ENCODE results near the gene ZNF292. TPM values are rescaled to one million over a fixed set of nuclear protein-coding genes. Genes with fewer than 3 reads are reported as not detected.

ZNF292 gene
- total RNA-seq, 1 donor from 2014 or later: 28.2 TPM

DNA sequence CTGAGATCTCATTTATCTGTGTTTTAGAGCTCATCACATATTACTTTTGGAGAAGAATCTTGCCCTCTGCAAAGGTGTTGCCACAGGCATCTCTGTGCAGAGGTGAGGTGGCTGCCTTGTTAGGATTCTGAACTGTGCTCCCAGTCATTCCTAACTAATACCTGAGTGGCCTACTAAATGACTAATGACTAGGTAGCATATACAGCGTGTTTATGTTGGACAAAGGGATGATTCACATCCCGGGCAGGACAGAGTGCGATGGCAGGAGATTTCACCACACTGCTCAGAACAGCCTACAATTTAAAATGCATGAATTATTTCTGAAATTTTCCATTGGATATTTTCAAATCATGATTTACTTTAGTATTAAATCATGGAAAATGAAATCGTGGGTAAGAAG is 37.3 kb upstream of the ZNF292 start:
- TF ChIP-seq, protein P1, sequence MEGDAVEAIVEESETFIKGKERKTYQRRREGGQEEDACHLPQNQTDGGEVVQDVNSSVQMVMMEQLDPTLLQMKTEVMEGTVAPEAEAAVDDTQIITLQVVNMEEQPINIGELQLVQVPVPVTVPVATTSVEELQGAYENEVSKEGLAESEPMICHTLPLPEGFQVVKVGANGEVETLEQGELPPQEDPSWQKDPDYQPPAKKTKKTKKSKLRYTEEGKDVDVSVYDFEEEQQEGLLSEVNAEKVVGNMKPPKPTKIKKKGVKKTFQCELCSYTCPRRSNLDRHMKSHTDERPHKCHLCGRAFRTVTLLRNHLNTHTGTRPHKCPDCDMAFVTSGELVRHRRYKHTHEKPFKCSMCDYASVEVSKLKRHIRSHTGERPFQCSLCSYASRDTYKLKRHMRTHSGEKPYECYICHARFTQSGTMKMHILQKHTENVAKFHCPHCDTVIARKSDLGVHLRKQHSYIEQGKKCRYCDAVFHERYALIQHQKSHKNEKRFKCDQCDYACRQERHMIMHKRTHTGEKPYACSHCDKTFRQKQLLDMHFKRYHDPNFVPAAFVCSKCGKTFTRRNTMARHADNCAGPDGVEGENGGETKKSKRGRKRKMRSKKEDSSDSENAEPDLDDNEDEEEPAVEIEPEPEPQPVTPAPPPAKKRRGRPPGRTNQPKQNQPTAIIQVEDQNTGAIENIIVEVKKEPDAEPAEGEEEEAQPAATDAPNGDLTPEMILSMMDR (IDR thresholded peaks at IDR 0.05; ENCODE audit: borderline replicate concordance): no peak
- Histone ChIP-seq H3K4me1 (no peaks in the 10 kb centered on the region), H3K9me3 (replicated peaks) (no peaks in the 10 kb centered on the region), H3K27ac (replicated peaks) (no peak overlapping the region), H3K27me3 (ENCODE audit: low read depth) (peaks cover 14% of the 10 kb centered on the region), H3K4me3 (no peak overlapping the region), H3K36me3 (no peaks in the 10 kb centered on the region)
- DNase-seq: no peak
- intact Hi-C loops (cut with micrococcal nuclease): no loop called here

DNA sequence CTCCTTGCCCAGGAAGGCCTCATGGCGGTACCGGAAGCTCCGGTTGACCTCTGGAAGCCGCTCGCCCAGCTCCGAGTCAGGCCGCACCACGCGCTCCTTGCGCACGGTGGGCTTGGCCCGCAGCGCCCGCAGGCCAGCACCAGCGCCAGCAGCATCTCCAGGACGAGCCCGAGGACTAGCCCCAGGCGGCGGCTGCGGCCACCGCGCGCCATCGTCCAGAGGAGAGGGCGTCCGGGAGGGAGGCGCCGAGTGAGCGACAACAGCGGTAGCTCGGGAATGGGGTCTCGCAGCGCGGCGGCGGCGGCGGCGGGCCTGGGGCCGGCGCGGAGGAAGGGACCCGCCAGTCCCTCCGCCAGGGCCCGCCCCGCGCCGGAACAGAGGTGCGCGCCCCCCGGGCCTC is 32.9 kb upstream of the ZNF292 start:
- H3K4me3 ChIP-seq: peak overlapping the region; percentile 48
- no peaks in the 10 kb centered on the region for H3K9me3 ChIP-seq (replicated peaks)
- intact Hi-C loops (cut with micrococcal nuclease): no loop called here
- H3K36me3 ChIP-seq: no peaks in the 10 kb centered on the region
- TF ChIP-seq, protein P1 (IDR thresholded peaks at IDR 0.05; ENCODE audit: borderline replicate concordance): no peak
- H3K4me1 ChIP-seq: no peaks in the 10 kb centered on the region
- H3K27ac ChIP-seq (replicated peaks): no peak overlapping the region
- no peak for DNase-seq
- peaks cover 26% of the 10 kb centered on the region for H3K27me3 ChIP-seq (ENCODE audit: low read depth)

DNA sequence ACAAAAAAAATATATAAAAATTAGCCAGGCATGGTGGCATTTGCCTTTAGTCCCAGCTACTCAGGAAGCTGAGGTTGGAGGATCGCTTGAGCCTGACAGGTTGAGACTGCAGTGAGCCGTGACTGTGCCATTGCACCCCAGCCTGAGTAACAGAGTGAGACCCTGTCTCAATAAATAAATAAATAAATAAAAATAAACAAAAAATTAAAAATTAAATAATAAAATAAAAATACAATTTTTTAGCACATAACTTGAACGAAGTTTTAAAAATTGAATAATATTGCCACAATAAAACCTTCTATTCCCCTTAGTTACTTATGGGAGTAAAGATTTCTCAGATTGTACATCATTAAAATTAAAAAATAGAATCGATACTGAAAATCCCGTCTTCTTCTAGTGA is 31.3 kb upstream of the ZNF292 start:
- TF ChIP-seq, protein P1 (IDR thresholded peaks at IDR 0.05; ENCODE audit: borderline replicate concordance): no peak
- no peaks in the 10 kb centered on the region for H3K9me3 ChIP-seq (replicated peaks)
- DNase-seq: no peak
- no peak overlapping the region for H3K27ac ChIP-seq (replicated peaks)
- H3K4me1 ChIP-seq: no peaks in the 10 kb centered on the region
- H3K4me3 ChIP-seq: no peak overlapping the region
- intact Hi-C loops (cut with micrococcal nuclease): no loop called here
- peaks cover 26% of the 10 kb centered on the region for H3K27me3 ChIP-seq (ENCODE audit: low read depth)
- H3K36me3 ChIP-seq: no peaks in the 10 kb centered on the region

DNA sequence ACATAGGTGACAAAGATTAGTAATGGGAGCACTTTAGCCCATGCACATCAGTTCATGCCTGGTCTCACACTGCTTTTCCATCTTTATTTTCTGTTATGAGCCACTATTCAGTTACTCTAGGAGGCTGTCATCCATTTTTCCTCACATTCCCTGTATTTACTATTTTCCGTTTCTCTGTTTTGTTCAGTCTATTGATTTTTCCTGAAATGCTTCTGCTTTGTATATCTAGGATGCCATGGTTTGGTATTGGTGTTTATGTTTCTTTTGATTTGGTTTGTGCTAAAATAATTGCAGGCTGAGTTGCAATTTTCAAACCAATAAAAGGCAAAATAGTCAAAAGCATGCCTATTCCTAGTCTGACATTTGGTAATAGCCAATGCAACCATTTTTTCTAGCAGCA is 28.9 kb upstream of the ZNF292 start:
- intact Hi-C loops (cut with micrococcal nuclease): no loop called here
- H3K27ac ChIP-seq (replicated peaks): no peak overlapping the region
- TF ChIP-seq, protein P1 (IDR thresholded peaks at IDR 0.05; ENCODE audit: borderline replicate concordance): no peak
- H3K36me3 ChIP-seq: no peaks in the 10 kb centered on the region
- peaks cover 6% of the 10 kb centered on the region for H3K9me3 ChIP-seq (replicated peaks)
- H3K27me3 ChIP-seq (ENCODE audit: low read depth): peaks cover 26% of the 10 kb centered on the region
- H3K4me1 ChIP-seq: no peaks in the 10 kb centered on the region
- H3K4me3 ChIP-seq: no peak overlapping the region
- DNase-seq: no peak

DNA sequence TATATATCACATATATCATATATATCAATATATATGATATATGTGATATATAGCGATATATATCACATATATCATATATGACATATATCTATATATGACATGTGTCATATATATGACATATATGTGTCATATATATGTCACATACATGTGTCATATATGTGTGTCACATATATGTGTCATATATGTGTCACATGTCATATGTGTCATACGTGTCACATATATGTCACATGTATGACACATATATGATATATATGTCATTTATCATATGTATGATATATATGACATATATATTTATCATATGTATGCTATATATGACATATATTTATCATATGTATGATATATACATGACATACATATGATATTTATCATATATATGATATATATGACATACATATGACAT is 27.6 kb upstream of the ZNF292 start:
- Histone ChIP-seq H3K9me3 (replicated peaks) (peaks cover 7% of the 10 kb centered on the region), H3K4me3 (no peak overlapping the region), H3K4me1 (no peaks in the 10 kb centered on the region), H3K27ac (replicated peaks) (no peak overlapping the region), H3K27me3 (ENCODE audit: low read depth) (peaks cover 14% of the 10 kb centered on the region), H3K36me3 (no peaks in the 10 kb centered on the region)
- intact Hi-C loops (cut with micrococcal nuclease): no loop called here
- TF ChIP-seq, protein P1 (IDR thresholded peaks at IDR 0.05; ENCODE audit: borderline replicate concordance): no peak
- DNase-seq: no peak

DNA sequence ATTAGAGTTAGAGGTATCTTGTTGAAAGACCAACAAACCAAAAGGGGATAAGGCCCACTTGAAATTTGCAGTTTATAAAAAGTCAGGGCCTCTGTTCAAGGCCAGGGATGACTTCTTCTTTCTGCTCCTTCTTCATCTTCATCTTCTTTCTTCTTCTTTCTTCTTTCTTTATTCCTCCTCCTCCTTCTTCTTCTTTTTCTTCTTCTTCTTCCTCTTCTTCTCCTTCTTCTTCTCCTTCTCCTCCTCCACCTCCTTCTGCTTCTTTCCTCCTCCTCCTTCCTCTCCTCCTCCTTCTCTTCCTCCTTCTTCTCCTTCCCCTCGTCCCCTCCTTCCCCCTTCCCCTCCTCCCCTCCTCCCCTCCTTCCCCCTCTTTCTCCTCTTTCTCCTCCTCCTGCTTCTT is 18.4 kb upstream of the ZNF292 start:
- DNase-seq: no peak
- Histone ChIP-seq H3K27me3 (ENCODE audit: low read depth) (peaks cover 13% of the 10 kb centered on the region), H3K4me3 (no peak overlapping the region), H3K9me3 (replicated peaks) (no peaks in the 10 kb centered on the region), H3K27ac (replicated peaks) (no peak overlapping the region), H3K36me3 (no peaks in the 10 kb centered on the region), H3K4me1 (no peaks in the 10 kb centered on the region)
- TF ChIP-seq, protein P1 (IDR thresholded peaks at IDR 0.05; ENCODE audit: borderline replicate concordance): no peak
- intact Hi-C loops (cut with micrococcal nuclease): loop anchor here (5.0 kb wide), 1 partner anchor 105 kb away; no protein-coding TSS in a partner anchor
